Bone marrow (tissue), 2 donors: ENCODE data around the gene PLAC9.

ENCODE experiments used
- DNase-seq, 2 donors: peaks; one replicate each; lab custom pipeline; 2025; lab: John Stamatoyannopoulos, UW

The PLAC9 gene

DNA sequence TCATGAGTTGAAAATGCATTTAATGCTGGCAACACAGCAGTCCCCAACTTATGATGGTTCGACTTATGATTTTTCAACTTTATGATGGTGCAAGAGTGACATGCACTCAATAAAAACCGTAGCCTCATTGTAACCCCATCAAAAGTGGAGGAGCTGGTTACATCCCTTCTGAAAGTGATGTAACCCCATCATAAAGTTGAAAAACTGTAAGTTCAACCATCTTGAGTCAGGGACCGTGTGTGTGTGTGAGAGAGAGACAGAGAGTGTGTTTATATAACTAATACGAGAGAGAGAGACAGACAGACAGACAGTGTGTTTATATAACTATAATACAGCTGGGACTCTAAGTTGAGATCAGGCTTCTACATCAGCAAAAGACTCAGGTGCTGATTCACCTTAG, 51.8 kb downstream of the PLAC9 start:
- no peak for DNase-seq

- DNase-seq: no peak
Measured at GRCh38 chr10:80185578-80186299, 53.2 kb downstream of the PLAC9 start.

DNA sequence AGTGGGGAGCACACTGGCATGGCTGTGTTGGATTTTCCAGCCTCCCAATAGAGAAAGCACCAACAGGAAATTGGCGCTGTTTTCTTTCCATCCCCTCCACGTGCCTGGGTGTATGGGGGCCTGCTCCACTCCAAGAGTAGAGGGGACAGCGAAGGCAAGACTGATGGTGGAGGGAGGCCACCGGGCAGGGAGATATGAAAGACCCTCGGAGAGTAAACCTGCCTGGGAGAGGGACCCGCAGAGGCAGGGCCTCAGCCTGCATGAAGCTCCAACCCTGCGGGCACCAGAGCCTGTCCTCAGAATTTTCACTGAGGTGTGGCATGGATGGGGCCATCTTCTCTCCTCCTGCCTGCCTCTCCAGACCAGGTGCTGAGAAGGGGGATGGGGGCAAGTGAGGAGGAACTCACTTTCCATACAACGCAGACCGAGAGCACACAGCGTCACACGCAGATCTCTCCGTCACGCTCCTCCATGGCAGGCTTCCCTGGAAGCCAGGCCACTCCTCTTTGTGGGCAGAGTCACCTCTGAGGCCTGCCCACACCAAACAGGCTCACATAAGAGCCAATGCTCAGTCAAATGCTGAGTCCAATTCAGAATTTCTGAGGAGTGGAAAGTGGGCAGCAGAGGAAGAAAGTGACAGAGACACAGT, 54.0 kb downstream of the PLAC9 start:
- no peak for DNase-seq

DNA sequence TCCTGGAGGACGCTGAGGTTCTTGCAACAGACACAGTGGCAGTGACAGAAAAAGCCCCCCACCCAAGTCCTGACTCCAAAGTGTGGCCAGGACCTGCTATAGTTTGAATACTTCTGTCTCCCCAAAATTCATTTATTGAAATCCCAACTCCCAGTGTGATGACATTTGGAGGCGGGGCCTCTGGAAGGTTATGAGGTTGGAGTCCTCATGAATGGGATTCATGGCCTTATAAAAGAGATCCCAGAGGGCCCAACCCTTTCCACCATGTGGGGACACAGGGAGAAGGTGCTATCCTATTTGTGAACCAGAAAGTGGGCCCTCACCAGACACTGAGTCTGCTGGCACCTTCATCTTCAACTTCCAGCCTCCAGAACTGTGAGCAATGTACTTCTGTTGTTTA, 54.5 kb downstream of the PLAC9 start:
- no peak for DNase-seq

- peak in 1 of 2 donors; percentile 85 for DNase-seq
Measured at GRCh38 chr10:80187465-80188409, 55.2 kb downstream of the PLAC9 start.

GRCh38 chr10:80188713-80189112, 56.2 kb downstream of the PLAC9 start:
- DNase-seq: no peak

- DNase-seq: no peak
Measured at GRCh38 chr10:80191589-80192270, 59.2 kb downstream of the PLAC9 start.

GRCh38 chr10:80192553-80192952, 60.0 kb downstream of the PLAC9 start:
- no peak for DNase-seq

DNA sequence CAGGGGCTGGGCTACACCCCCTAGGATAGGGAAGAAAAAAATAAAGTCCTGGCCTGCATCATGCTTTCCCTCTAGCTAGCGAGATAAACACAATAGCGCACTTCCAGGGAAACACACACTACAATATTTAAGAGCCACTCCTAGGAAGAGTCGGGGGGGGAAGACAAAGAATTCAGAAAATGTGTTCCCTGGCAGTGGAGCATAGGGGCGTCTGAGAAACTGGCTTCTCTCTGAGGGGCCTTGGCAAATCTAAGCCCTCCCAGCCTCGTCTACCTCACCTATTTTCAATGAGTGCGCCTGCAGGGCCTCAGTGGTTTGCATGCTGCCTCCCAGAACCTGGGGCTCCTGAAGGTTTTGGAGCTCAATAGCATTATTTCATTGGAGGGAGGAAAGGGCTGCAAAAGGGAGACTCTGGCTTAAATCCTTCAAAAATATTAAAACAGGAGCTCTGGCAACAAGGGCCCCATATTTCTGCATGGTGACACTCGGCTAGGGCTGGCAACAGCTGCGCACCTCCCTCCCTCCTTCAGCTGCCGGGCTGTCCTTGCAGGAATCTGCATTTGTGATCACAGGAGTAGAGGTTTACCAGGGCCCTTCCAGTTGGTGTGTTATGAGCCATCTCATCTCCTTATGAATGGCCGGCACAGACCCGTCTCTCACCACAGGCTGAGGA, 62.0 kb downstream of the PLAC9 start:
- DNase-seq: no peak
